ENCODE data around the gene PARVA. TPM values are rescaled to one million over a fixed set of nuclear protein-coding genes. Genes with fewer than 3 reads are reported as not detected.

The PARVA gene
- total RNA-seq, 3 donors from 2014 or later, result 55.7 to 191 (median 57.1) TPM

DNA sequence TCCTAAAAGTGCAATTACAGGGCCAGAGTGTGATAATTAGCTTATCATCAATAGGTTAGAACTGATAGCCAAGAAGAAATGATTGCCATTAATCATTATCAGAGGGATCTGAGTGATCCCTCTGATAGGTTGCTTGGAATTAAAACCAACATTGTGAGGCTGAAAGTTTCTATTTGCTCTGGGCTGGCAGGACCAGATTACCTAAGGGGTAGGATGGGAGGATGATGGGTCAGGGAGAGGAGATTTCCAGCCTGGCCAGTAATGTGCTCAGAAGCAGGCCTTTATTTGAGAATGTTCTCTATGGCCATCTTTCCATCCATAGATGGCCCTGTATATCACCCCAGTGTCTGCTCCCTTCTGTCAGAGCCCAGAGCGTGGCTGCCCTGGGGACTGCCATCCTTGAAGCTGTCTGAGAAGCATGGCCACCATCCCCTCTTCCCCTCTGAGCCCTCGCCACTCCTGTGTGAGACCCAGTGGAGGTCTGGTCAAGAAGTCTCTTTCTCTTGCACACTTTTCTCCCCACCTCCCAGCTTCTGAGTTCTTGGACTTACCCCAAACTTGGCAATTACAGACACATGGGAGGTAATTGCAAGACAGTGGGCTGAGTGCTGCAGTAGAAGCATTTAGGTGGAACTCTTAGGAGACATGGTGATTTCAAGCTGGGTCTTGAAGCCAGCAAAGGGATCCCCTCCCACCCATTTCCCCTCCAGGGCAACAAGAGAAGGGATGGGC is 11.7 kb downstream of the PARVA start:
- TF ChIP-seq, protein P1, sequence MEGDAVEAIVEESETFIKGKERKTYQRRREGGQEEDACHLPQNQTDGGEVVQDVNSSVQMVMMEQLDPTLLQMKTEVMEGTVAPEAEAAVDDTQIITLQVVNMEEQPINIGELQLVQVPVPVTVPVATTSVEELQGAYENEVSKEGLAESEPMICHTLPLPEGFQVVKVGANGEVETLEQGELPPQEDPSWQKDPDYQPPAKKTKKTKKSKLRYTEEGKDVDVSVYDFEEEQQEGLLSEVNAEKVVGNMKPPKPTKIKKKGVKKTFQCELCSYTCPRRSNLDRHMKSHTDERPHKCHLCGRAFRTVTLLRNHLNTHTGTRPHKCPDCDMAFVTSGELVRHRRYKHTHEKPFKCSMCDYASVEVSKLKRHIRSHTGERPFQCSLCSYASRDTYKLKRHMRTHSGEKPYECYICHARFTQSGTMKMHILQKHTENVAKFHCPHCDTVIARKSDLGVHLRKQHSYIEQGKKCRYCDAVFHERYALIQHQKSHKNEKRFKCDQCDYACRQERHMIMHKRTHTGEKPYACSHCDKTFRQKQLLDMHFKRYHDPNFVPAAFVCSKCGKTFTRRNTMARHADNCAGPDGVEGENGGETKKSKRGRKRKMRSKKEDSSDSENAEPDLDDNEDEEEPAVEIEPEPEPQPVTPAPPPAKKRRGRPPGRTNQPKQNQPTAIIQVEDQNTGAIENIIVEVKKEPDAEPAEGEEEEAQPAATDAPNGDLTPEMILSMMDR (IDR thresholded peaks at IDR 0.05), result no peak
- H3K4me3 ChIP-seq, result no peak overlapping the region
- no peak for DNase-seq
- H3K9me3 ChIP-seq, result no peaks in the 10 kb centered on the region
- no peaks in the 10 kb centered on the region for H3K4me1 ChIP-seq (ENCODE audit: low read depth)
- no peak for ATAC-seq
- intact Hi-C loops (cut with DNase I, micrococcal nuclease), result no loop called here
- H3K36me3 ChIP-seq (ENCODE audit: low read depth), result no peaks in the 10 kb centered on the region

DNA sequence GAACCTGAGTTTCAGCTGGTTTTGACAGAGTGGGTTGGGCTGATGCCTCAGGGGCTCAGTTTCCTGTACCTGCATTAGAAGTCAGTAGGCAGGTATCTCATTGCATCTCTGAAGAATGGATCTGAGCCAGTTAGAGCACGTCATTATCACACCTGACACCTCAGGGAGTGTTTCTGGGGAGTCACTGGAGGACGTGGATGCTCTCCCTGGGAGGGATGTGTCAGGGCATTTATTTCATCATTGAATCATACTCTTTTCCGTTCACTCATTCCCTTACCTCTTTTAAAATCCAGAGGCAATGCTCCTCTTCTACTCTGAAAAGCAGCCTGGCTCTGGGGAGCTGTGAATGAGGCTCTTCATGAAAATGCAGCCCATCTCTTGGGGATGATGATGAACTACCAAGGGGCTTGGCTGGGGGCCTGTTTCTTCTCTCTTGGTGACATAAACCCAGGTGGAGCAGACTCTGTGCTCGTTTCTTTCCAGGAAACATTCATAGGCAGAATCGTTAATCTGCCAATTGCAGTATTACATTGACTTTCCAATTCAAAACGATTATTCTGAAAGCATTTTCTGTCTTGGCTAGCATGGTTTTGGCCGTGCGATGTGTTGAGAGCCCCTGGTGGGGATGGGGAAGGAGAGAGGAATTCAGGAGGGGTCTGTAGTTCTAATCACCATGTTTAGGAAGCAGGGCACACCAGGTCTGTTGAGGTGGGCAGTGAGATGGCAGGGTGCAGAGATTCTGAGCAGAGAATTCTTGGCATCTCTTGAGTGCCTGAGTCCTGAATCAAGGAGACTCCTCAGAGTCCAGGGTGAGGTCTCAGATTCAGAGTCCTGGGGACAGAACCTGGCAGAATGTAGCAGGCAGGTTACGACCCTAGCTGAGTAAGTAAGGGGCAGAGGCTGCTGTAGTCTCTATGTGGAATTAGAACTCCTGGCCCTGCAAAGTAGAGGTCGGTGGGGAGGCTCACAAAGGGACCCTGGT is 12.6 kb downstream of the PARVA start:
- intact Hi-C loops (cut with DNase I, micrococcal nuclease), result no loop called here
- H3K4me3 ChIP-seq, result no peak overlapping the region
- TF ChIP-seq, protein P1 (IDR thresholded peaks at IDR 0.05), result no peak
- ATAC-seq, result no peak
- no peaks in the 10 kb centered on the region for H3K9me3 ChIP-seq
- H3K4me1 ChIP-seq (ENCODE audit: low read depth), result no peaks in the 10 kb centered on the region
- no peak for DNase-seq
- no peaks in the 10 kb centered on the region for H3K36me3 ChIP-seq (ENCODE audit: low read depth)

DNA sequence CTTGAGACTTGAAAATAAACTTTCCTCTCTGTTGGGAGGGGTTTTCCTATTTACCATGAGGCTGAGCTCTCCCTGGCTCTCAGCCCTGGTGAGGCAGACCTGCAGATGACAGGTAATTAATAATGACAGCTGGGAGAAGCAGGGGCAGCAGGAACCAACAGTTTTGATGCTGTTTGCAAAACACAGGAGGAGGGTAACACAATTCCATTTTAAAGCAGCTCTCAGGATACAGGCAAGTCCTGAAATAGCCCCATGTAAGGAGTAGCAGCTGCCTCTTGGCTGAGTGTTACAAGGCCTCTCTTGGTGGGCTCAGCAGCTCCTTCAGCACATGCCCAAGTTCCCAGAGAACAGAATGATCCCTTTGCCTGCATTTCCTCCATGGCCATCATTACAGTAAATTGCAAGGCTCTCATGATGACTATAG is 13.3 kb downstream of the PARVA start:
- TF ChIP-seq, protein P1 (IDR thresholded peaks at IDR 0.05), result no peak
- H3K9me3 ChIP-seq, result no peaks in the 10 kb centered on the region
- no peaks in the 10 kb centered on the region for H3K4me1 ChIP-seq (ENCODE audit: low read depth)
- no peak for DNase-seq
- no peak overlapping the region for H3K4me3 ChIP-seq
- intact Hi-C loops (cut with DNase I, micrococcal nuclease), result no loop called here
- H3K36me3 ChIP-seq (ENCODE audit: low read depth), result no peaks in the 10 kb centered on the region
- ATAC-seq, result peak; percentile 21

DNA sequence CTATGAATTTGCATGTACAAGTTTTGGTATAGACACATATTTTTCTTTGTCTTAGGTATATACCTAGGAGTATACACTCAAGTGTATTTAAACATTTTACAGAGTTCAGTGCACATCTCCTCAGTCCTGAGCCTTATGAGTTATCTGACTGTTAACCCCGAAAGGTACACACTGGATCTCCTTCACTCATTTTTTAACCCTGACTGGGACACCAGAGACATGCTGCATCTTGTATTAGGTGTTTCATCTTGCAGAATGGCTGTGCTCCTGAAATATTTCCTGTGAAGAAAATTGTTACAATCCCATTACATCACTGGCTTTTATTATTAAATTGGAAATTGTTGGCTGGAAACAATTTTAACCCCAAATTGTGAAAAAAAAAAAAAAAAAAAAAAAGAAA is 15.3 kb downstream of the PARVA start:
- intact Hi-C loops (cut with DNase I, micrococcal nuclease), result no loop called here
- ATAC-seq, result no peak
- Histone ChIP-seq H3K36me3 (ENCODE audit: low read depth) (no peaks in the 10 kb centered on the region), H3K4me1 (ENCODE audit: low read depth) (no peaks in the 10 kb centered on the region), H3K4me3 (no peak overlapping the region), H3K9me3 (no peaks in the 10 kb centered on the region)
- no peak for DNase-seq
- TF ChIP-seq, protein P1 (IDR thresholded peaks at IDR 0.05), result no peak

DNA sequence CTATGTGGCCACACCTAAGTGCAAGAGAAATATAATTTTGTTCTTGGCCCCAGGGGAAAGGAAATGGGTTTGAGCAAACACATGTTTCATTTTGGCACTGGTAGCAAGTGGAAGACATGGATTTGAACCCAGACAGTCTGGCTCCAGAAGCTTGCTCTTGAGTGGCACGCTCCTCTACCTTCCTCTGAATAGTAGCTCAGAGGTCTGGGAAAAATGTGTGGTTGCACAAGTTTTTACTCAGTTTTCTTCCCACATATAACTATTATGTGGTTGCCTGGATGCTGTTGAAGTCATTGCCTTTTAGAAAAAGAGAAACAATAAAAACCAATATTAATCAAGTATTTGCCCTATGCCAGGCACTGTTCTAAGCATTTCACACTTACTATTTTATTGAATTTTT is 16.3 kb downstream of the PARVA start:
- ATAC-seq, result no peak
- intact Hi-C loops (cut with DNase I, micrococcal nuclease), result no loop called here
- no peak for DNase-seq
- Histone ChIP-seq H3K36me3 (ENCODE audit: low read depth) (no peaks in the 10 kb centered on the region), H3K9me3 (no peaks in the 10 kb centered on the region), H3K4me3 (no peak overlapping the region), H3K4me1 (ENCODE audit: low read depth) (no peaks in the 10 kb centered on the region)
- TF ChIP-seq, protein P1 (IDR thresholded peaks at IDR 0.05), result no peak
